GM20431 (cell line): ENCODE data around the gene STX5.
"Not testable (repeated sequence)": the region's sequence is repeated elsewhere in the genome, so short reads cannot be mapped to it uniquely, and the experiment has no call there.

ENCODE experiments used
- in situ Hi-C: fragments of 300-500 bp; cut with MseI, MboI; formaldehyde crosslinking; loops from one replicate; pipeline ENCODE4 v1.15.0; 2020; ENCODE audit warnings: low sequenced_read_pairs; ENCODE audit not compliant: unreplicated experiment

The STX5 gene

DNA sequence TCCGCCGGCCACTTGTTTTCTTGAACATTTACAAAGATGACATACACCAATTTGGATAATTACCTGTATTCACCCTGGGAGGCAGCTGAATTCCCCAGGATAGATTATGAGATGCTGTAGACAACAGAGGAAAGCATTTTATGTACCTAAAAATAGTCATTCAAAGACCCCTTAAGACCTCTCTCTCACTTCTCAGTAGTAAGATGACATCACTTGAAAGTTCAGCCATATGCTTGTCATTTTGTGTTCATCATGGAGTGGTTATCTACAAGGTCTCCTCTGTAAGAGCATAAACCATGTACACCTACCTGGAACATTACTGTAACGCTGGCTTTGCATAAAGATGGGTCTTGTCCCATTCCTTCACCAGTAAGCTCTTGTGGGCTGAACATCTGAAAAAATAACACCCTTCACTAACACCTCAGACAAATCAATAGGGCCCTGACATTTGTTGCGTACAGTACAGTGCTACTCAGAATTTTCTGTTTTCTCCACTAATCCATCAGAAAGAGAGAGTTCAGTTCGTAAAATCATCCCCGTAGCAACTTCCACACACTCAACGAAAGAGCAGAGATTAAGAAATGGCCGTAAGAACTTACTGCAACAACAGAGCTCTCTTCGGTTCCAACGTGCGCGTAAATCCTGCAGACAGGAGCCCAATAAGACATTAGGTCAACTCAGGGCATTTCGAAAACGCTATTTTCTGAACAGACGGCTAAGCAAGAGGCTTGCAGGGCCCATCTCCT, 23.1 kb upstream of the STX5 start:
- in situ Hi-C loops = no loop called here

DNA sequence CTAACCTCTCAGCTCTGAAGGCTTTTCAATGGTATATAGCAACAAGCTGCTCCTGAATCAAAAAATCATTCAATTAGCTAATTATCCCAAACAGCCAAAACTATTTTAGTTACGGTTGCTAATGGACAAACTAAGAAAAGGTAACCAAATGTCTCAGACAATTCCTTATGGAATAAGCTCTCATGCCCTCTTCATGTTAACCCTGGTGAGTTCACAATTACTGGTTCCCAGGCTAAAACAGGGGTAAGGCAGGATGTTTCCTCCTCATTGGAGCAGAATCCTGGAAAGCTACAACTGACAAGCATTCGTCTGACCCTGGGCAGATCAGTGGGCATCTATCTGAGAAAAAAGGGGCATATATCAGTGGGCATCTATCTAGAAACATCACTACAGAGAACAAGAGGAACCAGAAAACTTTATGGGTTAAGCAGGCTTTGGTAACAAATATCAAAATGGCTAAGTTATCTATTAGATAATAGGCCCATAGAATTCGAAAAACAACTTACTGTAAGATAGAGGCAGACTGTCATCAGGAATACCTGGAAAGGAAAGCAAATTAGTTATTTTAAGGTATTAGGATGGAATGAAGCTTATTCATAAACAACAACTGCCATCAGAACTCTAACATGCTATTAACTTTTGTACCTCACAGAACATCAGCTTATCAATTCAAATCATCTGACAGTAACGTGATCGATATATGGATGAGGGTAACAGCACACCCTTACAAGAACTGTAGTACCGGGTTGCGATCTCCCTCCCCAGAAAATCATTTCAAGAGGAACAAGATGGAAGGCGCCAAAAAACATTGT, 22.4 kb upstream of the STX5 start:
- in situ Hi-C loops = no loop called here

DNA sequence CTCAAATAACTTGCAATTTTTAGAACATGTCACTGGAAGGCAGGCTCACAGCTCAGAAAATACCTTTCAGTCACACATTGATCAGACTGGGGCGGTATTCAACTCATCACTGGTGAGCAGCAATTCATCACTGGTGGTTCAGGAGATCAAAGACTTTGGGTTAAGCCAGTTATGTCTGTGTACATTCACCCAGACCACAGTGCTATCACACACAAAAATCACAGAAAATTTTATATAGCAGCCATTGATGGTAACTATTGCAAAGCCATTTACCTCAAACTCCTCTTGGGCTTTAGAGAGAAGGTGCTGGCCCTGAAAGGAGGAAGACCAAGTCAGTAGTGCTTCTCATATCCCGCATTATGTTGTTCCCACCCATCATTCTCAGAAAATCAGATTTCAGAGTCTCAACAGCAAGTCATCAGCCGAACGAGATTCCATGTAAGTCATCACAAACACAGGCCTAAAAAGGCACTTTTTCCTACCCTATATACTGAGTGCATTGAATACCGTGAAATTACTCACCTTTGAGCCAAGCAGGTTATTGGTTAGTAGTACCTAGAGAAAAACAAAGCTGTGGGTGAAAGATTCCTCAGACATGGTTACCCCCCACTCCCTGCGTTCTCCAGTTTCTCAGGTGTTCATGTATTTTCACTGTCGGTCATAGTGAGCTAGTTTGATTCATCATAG, 21.6 kb upstream of the STX5 start:
- in situ Hi-C loops = no loop called here

DNA sequence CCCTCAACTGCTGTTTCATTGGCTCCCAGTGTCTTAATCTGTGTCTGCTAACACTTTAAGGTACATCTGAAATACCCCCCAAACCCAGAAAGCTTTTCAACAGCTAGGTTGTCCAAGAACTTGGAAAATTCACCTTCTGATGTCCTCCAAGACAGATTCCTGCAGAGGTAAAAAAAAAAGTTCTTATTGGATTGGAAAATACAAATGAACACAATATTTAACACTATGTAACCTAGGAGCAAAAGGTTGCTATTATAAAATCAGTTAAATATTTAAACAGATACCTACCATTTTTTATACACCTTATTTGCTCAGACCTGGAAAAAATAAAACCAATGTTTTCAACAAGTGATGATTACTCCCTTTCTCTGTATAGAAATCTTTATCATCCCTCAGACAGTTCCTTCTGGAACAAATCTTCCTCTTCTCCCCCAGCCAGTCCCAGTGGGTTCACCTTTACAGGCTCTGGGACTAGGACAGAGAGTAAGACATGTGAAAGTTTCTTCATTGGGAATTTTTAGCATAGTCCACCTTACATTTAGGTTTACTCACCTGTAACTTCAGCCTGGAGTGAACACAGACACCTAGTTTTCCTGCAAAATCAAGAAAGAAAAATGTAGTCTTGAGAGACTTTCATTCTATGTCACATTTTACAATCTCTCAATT, 20.8 kb upstream of the STX5 start:
- in situ Hi-C loops = no loop called here

DNA sequence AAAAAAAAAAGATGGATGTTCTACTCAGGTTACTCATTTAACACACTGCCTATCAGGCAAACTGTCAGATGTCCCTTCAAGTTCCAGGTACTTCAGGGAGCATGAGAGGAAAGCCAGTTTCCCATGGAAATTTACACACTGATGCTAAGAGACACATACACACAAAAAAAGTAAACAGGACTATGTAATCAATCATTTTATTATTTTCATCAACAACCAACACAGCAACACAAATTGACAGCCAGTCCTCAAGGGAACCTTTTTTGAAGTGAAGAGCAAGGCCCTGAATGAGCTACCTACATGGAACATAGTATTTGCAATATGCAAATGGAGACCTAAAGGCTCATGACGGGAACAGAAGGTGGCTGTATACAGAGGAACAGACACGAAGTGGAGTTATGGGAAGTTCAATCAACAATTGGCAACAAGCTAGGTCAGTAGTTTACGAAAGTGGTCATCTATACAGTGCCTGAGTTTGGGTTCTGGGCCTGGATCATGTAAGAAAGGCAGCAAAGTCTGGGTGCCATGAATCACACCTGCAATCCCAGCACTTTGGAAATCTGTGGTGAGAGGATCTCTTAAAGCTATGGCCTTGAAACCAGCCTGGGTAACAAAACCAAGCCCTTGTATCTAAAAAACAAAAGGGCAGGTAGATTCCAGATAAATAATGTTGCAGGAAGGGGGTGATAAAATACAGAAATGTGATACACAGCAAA, 20.1 kb upstream of the STX5 start:
- in situ Hi-C loops = no loop called here

DNA sequence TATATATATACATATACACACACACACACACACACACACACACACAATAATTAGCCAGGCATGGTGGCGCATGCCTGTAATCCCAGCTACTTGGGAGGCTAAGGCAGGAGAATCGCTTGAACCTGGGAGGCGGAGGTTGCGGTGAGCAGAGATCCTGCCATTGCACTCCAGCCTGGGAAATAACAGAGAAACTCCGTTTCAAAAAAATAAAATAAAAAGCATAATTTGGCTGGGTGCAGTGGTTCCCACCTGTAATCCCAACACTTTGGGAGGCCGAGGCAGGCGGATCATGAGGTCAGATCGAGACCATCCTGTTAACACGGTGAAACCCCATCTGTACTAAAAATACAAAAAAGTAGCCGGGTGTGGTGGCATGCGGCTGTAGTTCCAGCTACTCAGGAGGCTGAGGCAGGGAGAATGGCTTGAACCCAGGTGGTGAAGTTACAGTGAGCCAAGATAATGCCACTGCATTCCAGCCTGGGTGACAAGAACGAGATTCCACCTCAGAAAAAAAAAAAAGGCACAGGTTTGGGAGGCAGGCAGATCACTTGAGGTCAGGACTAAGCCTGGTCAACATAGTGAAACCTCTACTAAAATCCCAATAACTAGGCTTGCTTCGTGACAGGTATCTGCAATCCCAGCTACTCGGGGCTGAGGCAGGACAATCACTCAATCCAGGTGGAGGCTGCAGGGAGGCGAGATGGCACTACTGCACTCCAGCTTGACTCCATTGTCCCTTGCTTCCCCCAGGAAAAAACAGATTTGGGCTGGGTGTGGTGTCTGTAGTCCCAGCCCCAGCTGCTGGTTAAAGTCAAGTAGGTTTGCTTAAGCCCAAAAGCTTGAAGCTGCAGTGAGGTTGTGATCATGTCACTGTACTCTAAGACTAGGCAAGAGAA, 19.3 kb upstream of the STX5 start:
- in situ Hi-C loops = no loop called here

DNA sequence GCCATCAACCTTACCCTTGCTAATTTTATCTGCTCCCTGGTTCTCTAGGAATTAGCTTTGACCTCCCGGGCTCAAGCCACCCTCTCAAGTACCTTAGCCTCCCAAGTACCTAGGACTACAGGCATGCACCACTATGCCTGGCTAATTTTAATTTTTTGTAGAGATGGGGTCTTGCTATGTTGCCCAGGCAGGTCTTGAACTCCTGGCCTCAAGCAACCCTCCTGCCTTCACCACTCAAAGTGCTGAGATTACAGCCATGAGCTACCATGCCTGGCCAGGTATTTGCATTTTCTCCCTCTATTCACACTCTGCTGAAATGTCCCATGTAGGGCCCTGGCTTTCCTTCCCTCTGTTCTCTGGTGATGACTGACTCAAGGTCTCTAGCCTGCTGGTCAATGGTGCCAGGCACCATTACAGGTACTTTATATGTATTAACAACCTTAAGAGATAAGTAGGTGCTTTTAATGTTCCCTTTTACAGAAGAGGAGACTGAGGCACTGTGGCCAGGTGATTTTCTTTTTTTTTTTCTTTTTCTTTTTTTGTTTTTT, 16.0 kb upstream of the STX5 start:
- in situ Hi-C loops = no loop called here

DNA sequence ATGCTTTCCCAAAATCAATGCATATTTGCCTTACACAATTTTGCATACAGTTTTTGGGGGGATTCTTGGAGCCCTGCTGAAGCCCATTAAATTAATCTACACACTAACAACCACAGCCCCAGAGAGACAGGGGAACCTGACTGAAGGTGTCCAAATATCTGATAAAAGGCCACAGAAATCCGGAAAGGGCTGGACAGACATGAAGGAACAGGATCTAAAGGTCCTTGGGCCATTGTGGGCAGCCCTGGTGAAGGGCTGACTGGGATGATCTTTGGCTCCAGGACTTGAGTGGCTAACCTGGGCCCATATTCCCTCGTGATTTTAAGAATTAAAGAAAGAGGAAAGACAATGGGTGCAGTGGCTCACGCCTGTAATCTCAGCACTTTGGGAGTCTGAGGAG, 14.3 kb upstream of the STX5 start:
- in situ Hi-C loops = no loop called here

DNA sequence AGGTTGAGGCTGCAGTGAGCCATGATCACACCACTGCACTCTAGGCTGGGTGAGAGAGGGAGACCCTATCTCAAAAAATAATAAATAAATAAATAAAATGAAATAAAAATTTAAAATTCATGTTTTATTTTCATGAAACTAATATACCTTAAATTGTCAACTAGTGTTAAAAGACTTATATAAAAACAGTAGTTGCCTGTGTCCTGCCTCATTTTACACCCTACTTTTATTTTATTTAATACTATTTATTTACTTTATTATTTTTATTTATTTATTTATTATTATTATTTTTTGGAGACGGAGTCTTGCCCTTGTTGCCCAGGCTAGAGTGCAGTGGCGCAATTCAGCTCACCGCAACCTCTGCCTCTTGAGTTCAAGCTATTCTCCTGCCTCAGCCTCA, 12.3 kb upstream of the STX5 start:
- in situ Hi-C loops = no loop called here

DNA sequence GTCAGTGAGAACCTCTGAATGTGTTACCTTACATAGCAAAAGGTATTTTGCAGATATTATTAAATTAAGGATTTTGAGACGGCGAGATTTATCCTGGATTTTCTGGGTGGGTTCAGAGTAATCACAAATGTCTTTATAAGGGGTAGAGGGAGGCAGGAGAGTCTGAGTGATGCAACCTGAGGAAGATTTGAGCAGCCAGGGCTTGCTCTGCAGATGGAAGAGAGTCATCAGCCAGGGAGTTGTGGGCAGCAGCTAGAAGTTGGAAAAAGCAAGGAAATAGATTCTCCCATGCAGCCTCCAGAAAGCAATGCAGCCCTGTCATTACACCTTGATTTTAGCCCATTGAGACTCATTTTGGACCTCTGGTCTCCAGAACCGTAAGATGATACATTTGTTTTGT, 11.6 kb upstream of the STX5 start:
- in situ Hi-C loops = no loop called here

DNA sequence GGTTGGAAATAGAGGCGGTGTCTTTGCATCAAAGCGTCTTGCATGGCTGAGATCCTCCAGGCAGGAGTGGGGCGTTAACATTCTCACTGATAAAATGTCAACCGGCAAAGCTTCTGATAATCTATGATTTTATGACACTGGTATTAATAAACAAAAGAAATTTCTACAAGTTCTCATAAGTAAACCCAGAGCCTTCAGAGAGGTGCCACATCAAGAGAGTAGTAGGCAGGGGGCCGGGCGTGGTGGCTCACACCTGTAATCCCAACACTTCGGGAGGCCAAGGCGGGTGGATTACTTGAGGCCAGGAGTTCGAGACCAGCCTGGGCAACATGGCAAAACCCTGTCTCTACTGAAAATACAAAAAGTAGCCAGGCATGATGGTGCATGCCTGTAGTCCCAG, 11.0 kb upstream of the STX5 start:
- in situ Hi-C loops = not testable (repeated sequence)

DNA sequence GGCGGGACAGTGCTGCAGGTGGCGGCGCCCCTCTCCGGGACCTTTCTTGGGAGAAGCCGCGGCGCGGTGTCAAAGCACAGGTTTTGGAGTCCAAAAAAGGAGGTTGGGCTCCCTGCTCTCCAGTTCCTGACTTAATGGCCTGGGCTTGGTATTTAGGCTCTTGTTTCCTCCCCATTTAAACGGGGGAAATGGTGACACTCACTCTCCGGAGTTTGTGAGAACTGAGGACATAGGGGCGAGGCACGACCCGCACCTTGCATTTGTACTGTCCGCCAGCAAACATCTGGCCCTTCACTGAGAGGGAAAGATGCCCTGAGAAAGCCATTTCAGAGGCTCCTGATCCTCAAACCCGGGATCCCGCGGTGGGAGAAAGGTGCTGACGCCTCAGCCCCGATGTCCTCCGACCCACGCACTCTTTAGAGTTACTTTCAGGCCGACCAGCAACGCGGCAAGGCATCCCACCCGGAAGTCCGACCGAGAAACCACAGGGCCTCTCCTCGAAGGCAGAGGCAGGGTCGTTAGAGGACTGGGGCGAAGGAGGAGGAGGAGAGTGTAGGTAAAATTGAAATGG, 10.4 kb upstream of the STX5 start:
- in situ Hi-C loops = no loop called here

DNA sequence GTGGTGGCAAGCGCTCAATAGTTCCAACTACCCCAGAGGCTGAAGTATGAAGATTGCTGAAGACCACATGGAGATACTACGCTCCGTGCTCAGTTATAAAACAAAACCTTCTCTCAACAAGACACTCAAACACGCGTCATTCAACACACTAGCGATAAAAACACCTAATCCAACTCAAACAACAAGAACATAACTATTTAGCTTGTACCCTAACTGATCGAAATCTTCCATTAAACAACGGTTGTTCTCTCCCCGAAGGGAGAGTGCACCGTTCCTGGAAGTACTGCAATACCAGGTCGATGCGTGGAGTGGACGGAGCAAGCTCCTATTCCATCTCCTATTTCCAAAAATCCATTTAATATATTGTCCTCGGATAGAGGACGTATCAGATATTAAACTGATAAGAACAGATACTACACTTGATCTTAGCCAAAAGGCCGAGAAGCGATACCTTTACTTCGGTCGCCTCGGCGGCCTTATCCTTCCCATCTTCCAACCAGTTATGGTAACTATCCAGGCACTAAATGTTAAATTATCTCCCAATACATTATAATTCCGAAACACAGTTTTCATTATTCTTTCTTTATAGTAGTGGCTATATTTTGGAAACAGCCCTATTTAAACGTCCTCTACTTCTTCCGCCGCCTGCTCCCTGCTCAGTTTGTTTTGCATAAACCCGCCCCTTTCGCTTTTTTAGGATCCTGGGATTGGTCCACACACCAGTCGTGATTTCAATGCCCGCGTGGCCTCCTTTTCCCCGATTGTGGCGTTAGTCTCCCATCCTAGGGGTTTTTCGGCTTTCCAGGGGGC, 9.7 kb upstream of the STX5 start:
- in situ Hi-C loops = no loop called here

DNA sequence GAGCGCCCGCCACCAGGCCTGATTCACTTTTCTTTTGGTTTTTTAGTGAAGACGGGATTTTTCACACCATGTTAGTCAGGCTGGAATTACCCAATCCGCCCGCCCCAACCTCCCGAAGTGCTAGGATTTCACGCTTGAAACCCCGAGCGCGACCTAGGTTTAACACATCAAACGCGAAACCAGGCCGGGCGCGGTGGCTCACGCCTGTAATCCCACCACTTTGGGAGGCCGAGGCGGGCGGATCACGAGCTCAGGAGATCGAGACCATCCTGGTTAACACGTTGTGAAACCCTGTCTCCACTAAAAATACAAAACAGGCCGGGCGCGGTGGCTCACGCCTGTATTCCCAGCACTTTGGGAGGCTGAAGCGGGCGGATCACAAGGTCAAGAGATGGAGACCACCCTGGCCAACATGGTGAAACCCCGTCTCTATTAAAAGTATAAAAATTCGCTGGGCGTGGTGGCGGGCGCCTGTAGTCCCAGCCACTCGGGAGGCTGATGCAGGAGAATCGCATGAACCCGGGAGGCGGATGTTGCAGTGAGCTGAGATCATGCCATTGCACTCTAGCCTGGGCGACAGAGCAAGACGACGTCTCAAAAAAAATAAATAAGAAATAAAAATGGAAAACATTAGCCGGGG, 9.0 kb upstream of the STX5 start:
- in situ Hi-C loops = not testable (repeated sequence)

DNA sequence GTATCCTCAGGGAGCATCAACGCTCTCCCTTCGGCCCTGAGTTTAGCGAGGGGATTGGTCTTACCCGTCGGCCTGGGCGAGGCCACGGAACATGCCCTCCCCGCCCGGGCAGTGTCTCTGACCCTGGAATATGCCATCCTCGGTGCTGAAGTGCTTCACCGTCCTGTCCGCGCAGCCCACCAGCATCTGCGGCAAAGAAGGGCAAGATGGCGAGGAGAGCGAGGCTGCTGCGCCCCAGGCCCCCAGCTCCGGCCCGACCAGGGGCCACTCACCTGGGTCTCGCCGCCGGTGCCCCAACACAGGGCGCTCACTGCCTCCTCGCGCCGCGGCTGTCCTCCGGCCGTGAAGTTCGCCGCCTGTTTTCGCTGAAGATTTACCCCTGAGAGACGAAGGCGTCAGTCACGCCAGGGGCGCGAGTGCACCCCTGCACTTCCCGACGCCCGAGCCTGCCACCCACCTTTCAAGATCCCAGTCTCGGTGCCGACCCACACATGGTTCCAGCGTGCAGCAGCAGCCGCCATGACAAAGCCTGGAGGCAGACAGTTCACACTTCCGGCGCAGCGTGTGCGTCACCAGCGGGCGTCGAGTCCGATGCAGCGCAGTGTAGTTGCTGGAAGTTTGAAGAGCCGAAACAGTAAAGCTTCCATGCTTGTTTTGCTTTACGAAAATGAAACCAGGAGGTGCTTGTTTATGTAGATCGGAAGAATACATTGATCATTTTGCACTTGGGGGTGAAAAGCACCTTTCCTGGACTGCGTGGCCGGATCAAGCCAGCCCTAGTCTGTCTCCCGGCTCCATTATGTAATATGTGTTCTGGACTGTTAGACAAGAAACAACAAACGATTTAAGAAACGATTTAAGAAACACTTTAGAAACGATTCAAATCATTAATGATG, 7.4 kb upstream of the STX5 start, which contains the start of gene WDR74:
TSS of gene WDR74 (minus strand) at position 541 of the 896 bp plus-strand sequence. CDS start at position 521, 20 bp downstream.
- in situ Hi-C loops = no loop called here

DNA sequence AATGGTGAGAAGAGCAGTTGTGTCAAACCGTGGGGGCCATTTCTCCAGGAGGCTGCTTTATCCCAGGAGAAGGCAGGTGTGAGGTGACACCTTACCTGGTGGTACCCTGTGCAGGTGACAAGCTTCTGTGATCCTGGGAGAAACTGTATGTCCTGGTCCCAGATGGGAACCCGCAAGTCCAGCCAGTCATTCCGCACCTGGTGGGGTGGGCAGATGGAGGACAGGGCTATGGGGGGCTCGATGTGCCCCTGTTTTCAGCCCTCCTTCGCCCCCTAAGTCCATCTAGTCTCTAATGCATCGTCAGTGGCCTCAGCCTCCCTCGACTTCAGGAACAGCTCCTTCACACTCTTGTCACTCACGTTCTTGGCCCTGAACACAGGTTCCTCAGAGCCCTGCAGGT, 3.5 kb upstream of the STX5 start:
- in situ Hi-C loops = no loop called here
